AG09309 (cell line): ENCODE measurements around the gene DIS3.
"Not testable (repeated sequence)": the region's sequence is repeated elsewhere in the genome, so short reads cannot be mapped to it uniquely, and the experiment has no call there.

Source experiments
- DNase-seq: peaks from one replicate; pipeline ENCODE4 v3.0.0-alpha.2; 2010; ENCODE audit warnings: low read depth
- H3K4me3 ChIP-seq: 2 replicates; pipeline ENCODE4 v1.5.1; 2011; ENCODE audit warnings: mild to moderate bottlenecking, low read depth, low read length, moderate library complexity; ENCODE audit not compliant: control insufficient read depth
- TF ChIP-seq, protein P1 (sequence below): IDR thresholded peaks from 2 replicates; pipeline ENCODE4 v1.5.1; 2011; ENCODE audit warnings: mild to moderate bottlenecking, low read depth, low read length, inconsistent platforms; ENCODE audit not compliant: insufficient read depth, control insufficient read depth; ENCODE audit errors: missing control alignments

DIS3 gene

DNA sequence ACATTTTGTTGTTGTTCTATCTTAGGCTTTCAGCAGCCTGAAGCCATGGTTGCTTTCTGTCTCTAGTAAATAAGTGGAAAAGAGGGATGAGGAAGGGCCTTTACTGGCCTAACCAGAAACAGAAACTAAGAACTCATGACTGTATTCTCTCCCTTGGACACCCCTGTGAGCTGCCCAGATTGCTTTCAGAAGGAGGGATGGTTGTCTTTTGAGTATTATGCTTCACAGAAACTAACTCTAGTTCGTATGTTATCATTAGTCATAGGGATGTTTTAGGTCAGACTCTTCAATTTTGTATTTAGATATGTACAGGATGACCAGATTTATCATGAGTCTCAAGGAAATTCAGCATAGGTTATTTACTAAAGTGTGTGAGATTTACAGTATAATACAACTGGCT is 36.4 kb downstream of the DIS3 start:
- no peak for DNase-seq
- TF ChIP-seq, protein P1, sequence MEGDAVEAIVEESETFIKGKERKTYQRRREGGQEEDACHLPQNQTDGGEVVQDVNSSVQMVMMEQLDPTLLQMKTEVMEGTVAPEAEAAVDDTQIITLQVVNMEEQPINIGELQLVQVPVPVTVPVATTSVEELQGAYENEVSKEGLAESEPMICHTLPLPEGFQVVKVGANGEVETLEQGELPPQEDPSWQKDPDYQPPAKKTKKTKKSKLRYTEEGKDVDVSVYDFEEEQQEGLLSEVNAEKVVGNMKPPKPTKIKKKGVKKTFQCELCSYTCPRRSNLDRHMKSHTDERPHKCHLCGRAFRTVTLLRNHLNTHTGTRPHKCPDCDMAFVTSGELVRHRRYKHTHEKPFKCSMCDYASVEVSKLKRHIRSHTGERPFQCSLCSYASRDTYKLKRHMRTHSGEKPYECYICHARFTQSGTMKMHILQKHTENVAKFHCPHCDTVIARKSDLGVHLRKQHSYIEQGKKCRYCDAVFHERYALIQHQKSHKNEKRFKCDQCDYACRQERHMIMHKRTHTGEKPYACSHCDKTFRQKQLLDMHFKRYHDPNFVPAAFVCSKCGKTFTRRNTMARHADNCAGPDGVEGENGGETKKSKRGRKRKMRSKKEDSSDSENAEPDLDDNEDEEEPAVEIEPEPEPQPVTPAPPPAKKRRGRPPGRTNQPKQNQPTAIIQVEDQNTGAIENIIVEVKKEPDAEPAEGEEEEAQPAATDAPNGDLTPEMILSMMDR = no peak
- no peak overlapping the region for H3K4me3 ChIP-seq

DNA sequence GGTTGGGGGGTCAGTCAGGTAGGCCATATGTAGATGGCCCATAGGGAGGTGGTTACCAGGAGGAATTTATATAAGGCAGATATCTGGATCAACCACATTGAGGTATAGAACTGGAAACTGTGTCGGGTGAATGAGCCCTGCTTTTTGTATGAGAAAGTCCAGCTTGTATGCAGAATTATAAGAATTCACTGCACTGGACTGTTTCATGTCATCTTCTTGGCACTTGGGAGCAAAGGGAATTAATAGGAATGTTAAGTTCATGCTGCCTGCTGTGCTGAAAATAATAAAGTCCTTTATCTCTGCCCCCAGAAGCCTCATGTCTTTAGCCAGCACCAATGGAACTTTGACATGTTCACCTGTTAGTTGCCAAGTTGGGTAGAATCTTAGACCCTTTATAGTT is 41.7 kb downstream of the DIS3 start:
- TF ChIP-seq, protein P1 = no peak
- no peak for DNase-seq
- no peak overlapping the region for H3K4me3 ChIP-seq

DNA sequence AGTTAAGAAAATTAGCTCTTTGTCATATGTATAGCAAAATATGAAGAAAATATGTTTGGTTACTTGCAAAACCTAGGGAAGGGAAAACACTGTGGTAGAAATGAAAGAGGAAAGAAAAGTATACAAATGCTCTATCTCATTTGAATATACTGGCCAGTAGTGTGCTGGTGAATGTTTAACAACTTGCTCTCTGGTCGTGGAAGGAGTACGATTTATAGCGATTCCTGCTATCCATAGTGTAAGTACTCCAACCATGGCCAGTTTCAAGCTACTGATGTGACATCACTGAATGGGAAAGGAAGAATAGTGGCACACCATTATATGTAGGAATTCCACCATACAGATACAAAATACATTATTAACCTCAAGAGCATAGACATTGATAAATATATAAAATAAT is 44.7 kb downstream of the DIS3 start:
- TF ChIP-seq, protein P1 = no peak
- no peak for DNase-seq

DNA sequence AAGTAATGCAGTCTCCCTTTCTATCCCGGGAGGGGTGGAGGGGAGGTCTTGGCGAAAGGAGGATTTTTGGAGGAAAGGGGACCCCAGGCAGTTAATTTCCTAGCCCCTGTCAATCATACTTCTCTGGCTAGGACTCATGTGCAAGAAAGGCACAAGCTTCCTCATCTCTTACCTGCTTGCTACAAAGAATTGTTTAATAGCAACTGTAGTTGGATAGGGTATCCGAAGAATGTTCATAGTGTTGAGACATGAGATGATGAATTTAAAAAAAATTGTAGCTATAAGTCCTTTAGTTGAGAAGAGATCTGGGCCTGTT is 53.5 kb downstream of the DIS3 start:
- no peak for DNase-seq
- TF ChIP-seq, protein P1 = no peak

More for the DNA sequence above, 44.7 kb downstream of the DIS3 start:
- H3K4me3 ChIP-seq = no peak overlapping the region

DNA sequence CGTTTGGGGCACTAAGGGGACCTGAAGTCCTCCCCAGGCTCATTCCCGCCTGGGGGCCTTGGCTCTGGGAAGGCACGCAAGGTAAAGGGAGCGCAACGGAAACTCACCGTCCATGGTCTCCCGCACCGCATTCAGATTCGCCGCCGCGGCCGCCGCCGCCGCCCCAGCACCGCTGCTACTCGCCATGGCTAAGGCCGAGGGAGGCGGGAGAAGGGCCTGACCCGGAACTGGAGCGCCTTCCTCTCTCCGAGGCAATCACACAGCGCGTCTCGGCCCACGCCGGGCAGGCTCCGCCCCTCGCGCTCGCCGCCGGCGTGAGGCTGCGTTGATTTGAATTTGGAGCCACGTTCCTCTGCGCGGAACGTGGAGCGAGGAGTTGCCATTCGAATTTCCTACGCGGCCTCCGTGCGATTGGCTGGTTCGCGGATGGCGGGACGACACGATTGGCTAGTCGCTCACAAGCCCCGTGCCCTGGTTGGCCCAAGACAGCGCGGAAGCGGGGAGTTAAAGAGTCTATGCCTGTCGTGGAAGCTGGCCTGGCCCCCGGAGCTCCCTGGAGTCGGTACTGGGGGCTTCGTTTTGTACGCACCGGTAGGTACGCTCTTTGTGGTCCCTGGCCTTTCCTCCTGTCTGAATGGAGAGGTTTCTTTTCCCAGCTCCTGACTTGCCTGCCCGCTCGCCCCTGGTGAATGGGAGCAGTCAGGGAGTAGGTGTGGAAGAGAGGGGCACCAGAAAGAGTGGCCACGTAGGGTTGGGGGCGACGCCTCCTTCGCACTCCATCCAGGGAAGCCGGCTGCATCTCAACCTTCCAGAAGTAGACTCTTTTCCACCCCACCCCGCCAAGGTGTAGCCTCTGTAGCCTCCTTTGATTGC is 54.0 kb downstream of the DIS3 start, which contains the start of the genes BORA and MZT1:
TSS of gene BORA (plus strand) at position 507 of the 873 bp plus-strand sequence. CDS start 1,018 bp downstream, outside the sequence.
TSS of gene MZT1 (minus strand) at position 213 of the 873 bp plus-strand sequence. CDS start at position 186, 27 bp downstream.
- DNase-seq = peak; percentile 86

More for the DNA sequence above, 53.5 kb downstream of the DIS3 start:
- H3K4me3 ChIP-seq = peak overlapping the region; percentile 99

DNA sequence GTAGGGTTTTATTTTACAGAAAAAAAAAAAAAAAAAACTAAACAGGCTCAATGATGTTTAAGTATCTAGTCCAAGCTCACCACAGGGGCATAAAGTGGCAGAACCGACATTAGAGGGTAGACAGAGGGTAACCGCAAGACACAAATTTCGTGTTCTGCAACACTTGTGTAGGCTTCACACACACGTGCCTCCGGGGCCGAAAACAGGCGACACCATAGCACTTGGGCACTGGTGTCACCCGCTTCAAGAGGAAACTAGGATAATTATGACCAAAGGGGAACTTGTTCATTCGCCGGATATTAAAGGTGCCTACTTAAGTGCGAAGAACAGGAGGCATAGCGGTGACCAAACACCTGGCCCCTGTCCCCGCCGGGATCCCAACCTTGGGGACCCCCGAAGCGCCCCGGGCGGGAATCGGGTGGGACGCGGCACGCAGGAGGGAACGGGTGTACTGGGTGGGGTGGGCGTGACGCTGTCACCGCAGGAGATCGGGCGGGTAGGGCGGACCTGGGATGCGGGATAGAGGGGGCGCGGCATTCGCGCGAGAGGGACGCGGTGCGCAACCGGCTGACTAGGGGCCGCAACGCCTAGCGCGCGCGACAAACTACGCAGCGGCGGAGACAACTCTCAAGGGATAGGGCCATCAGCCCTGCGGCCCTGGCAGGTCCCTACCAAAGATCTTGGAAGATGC is 54.8 kb downstream of the DIS3 start:
- TF ChIP-seq, protein P1 = no peak
- H3K4me3 ChIP-seq = peak overlapping the region; percentile 99
- no peak for DNase-seq

More for the DNA sequence above, 54.0 kb downstream of the DIS3 start, which contains the start of the genes BORA and MZT1:
- peak within 1 kb of the TSS; percentile 99 for H3K4me3 ChIP-seq
- TF ChIP-seq, protein P1 = no peak

DNA sequence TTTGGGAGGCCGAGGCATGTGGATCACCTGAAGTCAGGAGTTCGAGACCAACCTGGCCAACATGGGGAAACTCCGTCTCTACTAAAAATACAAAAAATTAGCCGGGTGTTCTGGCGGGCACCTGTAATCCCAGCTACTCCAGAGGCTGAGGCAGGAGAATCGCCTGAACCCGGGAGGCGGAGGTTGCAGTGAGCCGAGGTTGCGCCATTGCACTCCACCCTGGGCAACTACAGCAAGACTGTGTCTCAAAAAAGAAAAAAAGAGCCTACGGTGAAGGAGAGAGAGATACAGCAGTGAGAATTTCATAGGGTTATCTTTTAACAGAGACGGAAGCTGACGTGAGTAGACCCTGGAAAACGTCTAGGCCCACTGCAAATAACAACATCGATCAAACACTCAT is 55.5 kb downstream of the DIS3 start:
- not testable (repeated sequence) for DNase-seq
- peak overlapping the region; percentile 14 for H3K4me3 ChIP-seq
